Subcutaneous adipose tissue (tissue), 4 donors: ENCODE measurements around the gene C10orf105. TPM values are rescaled to one million over a fixed set of nuclear protein-coding genes. Genes with fewer than 3 reads are reported as not detected.

Experiments used
- CTCF ChIP-seq: fragments of 450-650 bp; IDR thresholded peaks from one replicate; pipeline ENCODE4 v1.5.1; 2016; ENCODE audit warnings: low read depth, mild to moderate bottlenecking, control low read depth, antibody characterized with exemption, moderate library complexity
- total RNA-seq, 4 donors: library from RNA; depleted of rRNA; stranded (reverse); fragments of >200 nt; gene quantifications; one replicate each; pipeline ENCODE4 v1.1.0, GENCODE V29; 2016

C10orf105 gene
- under 1 TPM in 2 of 4 donors, not detected in 2; 0.19 to 0.22 TPM for total RNA-seq

GRCh38 chr10:71719464-71720201 lies at the start of gene C10orf105:
Gene C10orf105, minus strand, starts transcription at chr10:71719778. Its CDS starts 3,441 bp downstream, at chr10:71716337.
- no peak for TF ChIP-seq CTCF

- TF ChIP-seq CTCF: no peak
Measured at GRCh38 chr10:71767420-71768035, 48.0 kb upstream of the C10orf105 start.

GRCh38 chr10:71766717-71767419 lies 47.3 kb upstream of the C10orf105 start:
- no peak for TF ChIP-seq CTCF

- no peak for TF ChIP-seq CTCF
Measured at GRCh38 chr10:71765906-71766716, 46.5 kb upstream of the C10orf105 start.

GRCh38 chr10:71765176-71765904 lies 45.8 kb upstream of the C10orf105 start:
- TF ChIP-seq CTCF: no peak

- TF ChIP-seq CTCF: no peak
Measured at GRCh38 chr10:71763352-71764127, 44.0 kb upstream of the C10orf105 start.
